ENCODE results near the gene GLYR1.

GLYR1 gene

GRCh38 chr16:4850211-4850610 is 3.1 kb upstream of the GLYR1 start:
- TF ChIP-seq CTCF (conservative IDR thresholded peaks at IDR 0.05; ENCODE audit: low read length), result no peak
- peak overlapping the region; percentile 37 for H3K4me3 ChIP-seq (ENCODE audit: low read length)

GRCh38 chr16:4847774-4848587 is 893 bp upstream of the GLYR1 start:
- DNase-seq (ENCODE audit: low read depth), result peak; percentile 65
- no peak for TF ChIP-seq CTCF (conservative IDR thresholded peaks at IDR 0.05; ENCODE audit: low read length)
- peak overlapping the region; percentile 79 for H3K4me3 ChIP-seq (ENCODE audit: low read length)

More at GRCh38 chr16:4850211-4850610, 3.1 kb upstream of the GLYR1 start:
- peak; percentile 6 for DNase-seq (ENCODE audit: low read depth)

- TF ChIP-seq CTCF (conservative IDR thresholded peaks at IDR 0.05; ENCODE audit: low read length), result no peak; the same call in 1 of the 2 replicates
- peak overlapping the region; percentile 83 for H3K4me3 ChIP-seq (ENCODE audit: low read length)
- DNase-seq (ENCODE audit: low read depth), result peak; percentile 56
Observed at GRCh38 chr16:4846503-4846900, 586 bp downstream of the GLYR1 start.

- TF ChIP-seq CTCF (conservative IDR thresholded peaks at IDR 0.05; ENCODE audit: low read length), result no peak
- no peak for DNase-seq (ENCODE audit: low read depth)
- no peak overlapping the region for H3K4me3 ChIP-seq (ENCODE audit: low read length)
Observed at GRCh38 chr16:4840984-4841383, 6.1 kb downstream of the GLYR1 start.

- DNase-seq (ENCODE audit: low read depth), result no peak
Observed at GRCh38 chr16:4839942-4840341, 7.1 kb downstream of the GLYR1 start.

GRCh38 chr16:4837733-4838501 is 9.2 kb downstream of the GLYR1 start:
- no peak overlapping the region for H3K4me3 ChIP-seq (ENCODE audit: low read length)
- no peak for TF ChIP-seq CTCF (conservative IDR thresholded peaks at IDR 0.05; ENCODE audit: low read length)
- no peak for DNase-seq (ENCODE audit: low read depth)

More at GRCh38 chr16:4839942-4840341, 7.1 kb downstream of the GLYR1 start:
- no peak for TF ChIP-seq CTCF (conservative IDR thresholded peaks at IDR 0.05; ENCODE audit: low read length)
- H3K4me3 ChIP-seq (ENCODE audit: low read length), result no peak overlapping the region

All from AG10803 (cell line).